ENCODE results near the gene ATRX. TPM values are rescaled to one million over a fixed set of nuclear protein-coding genes. Genes with fewer than 3 reads are reported as not detected.

ATRX gene
- total and polyA plus RNA-seq, 2 donors (not counting 1 experiment from before 2014, with no cell fraction given), result 19.3 to 173 TPM

DNA sequence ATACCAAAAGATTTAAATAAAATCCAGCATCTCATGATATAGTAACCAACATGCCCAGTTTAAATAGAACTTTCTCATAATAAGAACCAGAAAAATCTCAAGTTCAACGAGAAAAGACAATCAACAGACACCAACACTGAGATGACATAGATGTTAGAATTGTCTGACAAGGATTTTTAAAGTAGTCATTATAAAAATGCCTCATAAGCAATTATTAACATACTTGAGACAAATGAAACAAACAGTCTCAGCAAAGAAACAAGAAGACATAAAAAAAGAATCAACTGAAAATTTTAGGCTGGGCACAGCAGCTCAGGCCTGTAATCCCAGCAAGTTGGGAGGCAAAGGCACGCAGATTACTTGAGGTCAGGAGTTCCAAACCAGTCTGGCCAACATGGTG, 220.7 kb downstream of the ATRX start:
- Histone ChIP-seq H3K27me3 (replicated peaks in 1 of 4; ENCODE audit: control extremely low read depth in 1 of 4, control insufficient read depth in 3 of 4, insufficient read depth in 4 of 4, low read length in 3 of 4) (no peaks in the 10 kb centered on the region), H3K36me3 (replicated peaks in 1 of 2; ENCODE audit: control extremely low read depth in 1 of 2, control insufficient read depth in 1 of 2, extremely low read depth in 1 of 2, insufficient read depth in 2 of 2, low read length in 1 of 2) (peaks cover 0 to 6% of the 10 kb centered on the region in 2 experiments), H2AFZ (ENCODE audit: insufficient read depth, low read depth, low read length, poor library complexity, severe bottlenecking) (no peak overlapping the region), H3K9ac (ENCODE audit: low read length) (no peak overlapping the region), H3K79me2 (ENCODE audit: control insufficient read depth, insufficient read depth, low read length) (no peaks in the 10 kb centered on the region), H3K4me1 (ENCODE audit: control insufficient read depth in 2 of 2, insufficient read depth in 2 of 2, low read length in 2 of 2) (no peaks in the 10 kb centered on the region), H3K9me3 (ENCODE audit: control extremely low read depth in 1 of 3, control insufficient read depth in 2 of 3, insufficient read depth in 1 of 3, low read length in 2 of 3) (peaks cover 0 to 5% (median 0%) of the 10 kb centered on the region in 3 donors), H3K4me3 (ENCODE audit: control extremely low read depth in 1 of 5, extremely low read depth in 1 of 5, insufficient read depth in 1 of 5, low read depth in 2 of 5, low read length in 4 of 5) (no peak overlapping the region), H4K20me1 (ENCODE audit: control insufficient read depth, insufficient read depth, low read length, poor library complexity, severe bottlenecking) (no peaks in the 10 kb centered on the region), H3K27ac (ENCODE audit: low read length in 2 of 2) (no peak overlapping the region), H3K4me2 (replicated peaks; ENCODE audit: low read depth, low read length, poor library complexity, severe bottlenecking) (no peak overlapping the region)
- H3K4me1 Mint-ChIP-seq, result no peaks in the 10 kb centered on the region
- no peak for TF ChIP-seq EZH2 (IDR thresholded peaks at IDR 0.05; ENCODE audit: borderline replicate concordance, insufficient read depth, low read depth, low read length, poor library complexity, severe bottlenecking)
- TF ChIP-seq, protein P1, sequence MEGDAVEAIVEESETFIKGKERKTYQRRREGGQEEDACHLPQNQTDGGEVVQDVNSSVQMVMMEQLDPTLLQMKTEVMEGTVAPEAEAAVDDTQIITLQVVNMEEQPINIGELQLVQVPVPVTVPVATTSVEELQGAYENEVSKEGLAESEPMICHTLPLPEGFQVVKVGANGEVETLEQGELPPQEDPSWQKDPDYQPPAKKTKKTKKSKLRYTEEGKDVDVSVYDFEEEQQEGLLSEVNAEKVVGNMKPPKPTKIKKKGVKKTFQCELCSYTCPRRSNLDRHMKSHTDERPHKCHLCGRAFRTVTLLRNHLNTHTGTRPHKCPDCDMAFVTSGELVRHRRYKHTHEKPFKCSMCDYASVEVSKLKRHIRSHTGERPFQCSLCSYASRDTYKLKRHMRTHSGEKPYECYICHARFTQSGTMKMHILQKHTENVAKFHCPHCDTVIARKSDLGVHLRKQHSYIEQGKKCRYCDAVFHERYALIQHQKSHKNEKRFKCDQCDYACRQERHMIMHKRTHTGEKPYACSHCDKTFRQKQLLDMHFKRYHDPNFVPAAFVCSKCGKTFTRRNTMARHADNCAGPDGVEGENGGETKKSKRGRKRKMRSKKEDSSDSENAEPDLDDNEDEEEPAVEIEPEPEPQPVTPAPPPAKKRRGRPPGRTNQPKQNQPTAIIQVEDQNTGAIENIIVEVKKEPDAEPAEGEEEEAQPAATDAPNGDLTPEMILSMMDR (IDR thresholded peaks at IDR 0.05), result no peak
- H3K9me3 Mint-ChIP-seq (ENCODE audit: insufficient read depth), result no peaks in the 10 kb centered on the region
- POLR2A ChIA-PET, result no interaction called here
- WGBS (ENCODE audit: insufficient coverage), result no CpG with 5 or more reads among the region's 2 CpGs
- CTCF ChIA-PET, result no interaction called here
- intact Hi-C loops (cut with micrococcal nuclease), result no loop called here
- H3K27me3 Mint-ChIP-seq, result no peaks in the 10 kb centered on the region
- DNase-seq (no peak), ATAC-seq (ENCODE audit: low read depth) (no peak)
- no peak overlapping the region for H3K4me3 Mint-ChIP-seq
- no peak overlapping the region for H3K27ac Mint-ChIP-seq

DNA sequence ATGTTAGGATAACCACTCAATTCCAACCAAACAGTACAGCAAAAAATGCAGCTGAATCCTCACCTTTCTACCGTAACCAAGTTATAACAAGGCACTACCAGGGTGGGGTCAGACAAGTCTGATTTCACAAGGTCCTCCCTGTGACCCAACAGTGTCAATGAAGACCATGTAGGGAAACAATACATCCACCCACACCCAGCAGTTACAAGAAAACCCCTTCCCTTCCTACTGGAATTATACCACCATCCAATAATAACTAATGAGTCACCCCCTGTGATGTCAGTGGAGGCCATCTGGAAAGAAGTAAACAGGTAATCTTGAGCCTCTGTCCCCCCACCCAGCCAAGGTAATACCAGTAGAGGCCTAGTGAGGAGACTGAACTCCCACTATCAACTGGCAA, 221.2 kb downstream of the ATRX start:
- 100% methylated on average over 1 of the region's 1 CpG for WGBS (ENCODE audit: insufficient coverage)
- Mint-ChIP-seq H3K4me1 (no peaks in the 10 kb centered on the region), H3K27me3 (no peaks in the 10 kb centered on the region), H3K27ac (no peak overlapping the region), H3K4me3 (no peak overlapping the region), H3K9me3 (ENCODE audit: insufficient read depth) (no peaks in the 10 kb centered on the region)
- DNase-seq (no peak), ATAC-seq (ENCODE audit: low read depth) (no peak)
- Histone ChIP-seq H3K27ac (ENCODE audit: low read length in 2 of 2) (no peak overlapping the region), H3K27me3 (replicated peaks in 1 of 4; ENCODE audit: control extremely low read depth in 1 of 4, control insufficient read depth in 3 of 4, insufficient read depth in 4 of 4, low read length in 3 of 4) (no peaks in the 10 kb centered on the region), H3K4me3 (ENCODE audit: control extremely low read depth in 1 of 5, extremely low read depth in 1 of 5, insufficient read depth in 1 of 5, low read depth in 2 of 5, low read length in 4 of 5) (no peak overlapping the region), H3K79me2 (ENCODE audit: control insufficient read depth, insufficient read depth, low read length) (no peaks in the 10 kb centered on the region), H4K20me1 (ENCODE audit: control insufficient read depth, insufficient read depth, low read length, poor library complexity, severe bottlenecking) (no peaks in the 10 kb centered on the region), H3K9me3 (ENCODE audit: control extremely low read depth in 1 of 3, control insufficient read depth in 2 of 3, insufficient read depth in 1 of 3, low read length in 2 of 3) (peaks cover 0 to 5% (median 0%) of the 10 kb centered on the region in 3 donors), H3K4me2 (replicated peaks; ENCODE audit: low read depth, low read length, poor library complexity, severe bottlenecking) (no peak overlapping the region), H3K36me3 (replicated peaks in 1 of 2; ENCODE audit: control extremely low read depth in 1 of 2, control insufficient read depth in 1 of 2, extremely low read depth in 1 of 2, insufficient read depth in 2 of 2, low read length in 1 of 2) (peaks cover 0 to 6% of the 10 kb centered on the region in 2 experiments), H2AFZ (ENCODE audit: insufficient read depth, low read depth, low read length, poor library complexity, severe bottlenecking) (no peak overlapping the region), H3K4me1 (ENCODE audit: control insufficient read depth in 2 of 2, insufficient read depth in 2 of 2, low read length in 2 of 2) (no peaks in the 10 kb centered on the region), H3K9ac (ENCODE audit: low read length) (no peak overlapping the region)
- no peak for TF ChIP-seq EZH2 (IDR thresholded peaks at IDR 0.05; ENCODE audit: borderline replicate concordance, insufficient read depth, low read depth, low read length, poor library complexity, severe bottlenecking)
- TF ChIP-seq, protein P1 (IDR thresholded peaks at IDR 0.05), result no peak
- ChIA-PET CTCF (no interaction called here), POLR2A (no interaction called here)
- intact Hi-C loops (cut with micrococcal nuclease), result no loop called here

All from B cell (primary cell).